Glomerular visceral epithelial cell (primary cell): Measurements from ENCODE around the gene CAPRIN1.
"Not testable (repeated sequence)": the region's sequence is repeated elsewhere in the genome, so short reads cannot be mapped to it uniquely, and the experiment has no call there.

ENCODE experiments used
- DNase-seq: peaks from one replicate; pipeline ENCODE4 v3.0.0-alpha.2; 2016; ENCODE audit errors: extremely low spot score

CAPRIN1 gene

DNA sequence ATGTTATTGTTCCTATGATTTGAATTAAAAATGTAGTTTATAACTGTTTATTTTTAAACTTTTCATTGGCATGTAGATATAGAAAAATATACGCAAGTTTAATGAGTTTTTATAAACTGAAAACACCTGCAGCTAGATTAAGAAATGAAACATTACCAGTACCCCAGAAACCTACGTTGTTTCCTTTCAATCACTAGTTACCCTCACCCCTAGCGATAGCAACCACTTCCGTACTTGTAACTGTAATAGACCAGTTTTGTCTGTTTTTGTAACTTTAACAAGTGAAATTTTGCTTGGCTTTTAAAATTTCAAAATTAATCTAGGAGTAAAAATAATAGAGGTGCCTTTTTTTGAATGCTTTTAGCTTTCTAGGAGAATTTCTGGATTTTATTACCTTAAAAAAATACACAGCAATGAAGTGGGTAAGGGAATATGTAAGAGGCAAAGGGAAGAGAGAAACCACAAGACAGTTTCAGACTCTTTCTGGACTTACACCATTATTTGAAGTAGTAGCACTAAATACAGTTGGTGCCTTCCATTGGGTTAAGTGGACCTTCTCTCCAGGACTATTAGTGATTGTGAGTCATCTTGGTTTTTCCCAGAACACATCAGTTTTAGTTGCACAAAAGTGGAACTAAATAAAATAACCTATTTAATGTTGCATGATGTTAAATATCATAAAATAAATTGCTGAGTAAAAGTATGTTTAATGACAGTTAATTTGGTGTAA lies 35.2 kb downstream of the CAPRIN1 start:
- peak; percentile 29 for DNase-seq

DNA sequence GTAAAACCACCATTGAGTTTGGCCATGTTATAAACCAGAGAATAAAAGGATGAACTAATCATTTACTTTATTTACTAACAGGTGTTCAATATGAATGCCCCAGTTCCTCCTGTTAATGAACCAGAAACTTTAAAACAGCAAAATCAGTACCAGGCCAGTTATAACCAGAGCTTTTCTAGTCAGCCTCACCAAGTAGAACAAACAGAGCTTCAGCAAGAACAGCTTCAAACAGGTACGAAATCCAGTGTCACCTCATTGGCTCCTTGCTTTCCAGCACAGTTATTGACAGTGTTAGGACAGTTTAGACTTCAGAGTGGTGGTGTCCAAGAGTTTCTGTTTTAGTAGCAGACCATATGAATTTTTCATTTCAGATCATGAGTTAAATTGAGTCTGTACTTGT lies 40.3 kb downstream of the CAPRIN1 start:
- DNase-seq, result no peak

DNA sequence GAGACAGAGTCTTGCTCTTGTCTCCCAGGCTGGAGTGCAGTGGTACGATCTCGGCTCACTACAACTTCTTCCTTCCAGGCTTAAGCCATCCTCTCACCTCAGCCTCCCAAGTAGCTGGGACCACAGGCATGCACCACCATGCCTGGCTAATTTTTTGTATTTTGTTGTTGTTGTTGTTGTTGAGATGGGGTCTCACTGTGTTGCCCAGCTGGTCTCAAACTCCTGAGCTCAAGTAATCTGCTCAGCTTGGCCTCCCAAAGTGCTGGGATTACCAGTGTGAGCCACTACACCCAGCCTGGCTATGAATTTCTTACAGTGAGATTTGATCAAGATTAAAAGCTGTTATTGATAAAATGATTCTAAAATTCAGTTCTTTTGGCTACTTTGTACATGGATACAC lies 43.4 kb downstream of the CAPRIN1 start:
- not testable (repeated sequence) for DNase-seq

DNA sequence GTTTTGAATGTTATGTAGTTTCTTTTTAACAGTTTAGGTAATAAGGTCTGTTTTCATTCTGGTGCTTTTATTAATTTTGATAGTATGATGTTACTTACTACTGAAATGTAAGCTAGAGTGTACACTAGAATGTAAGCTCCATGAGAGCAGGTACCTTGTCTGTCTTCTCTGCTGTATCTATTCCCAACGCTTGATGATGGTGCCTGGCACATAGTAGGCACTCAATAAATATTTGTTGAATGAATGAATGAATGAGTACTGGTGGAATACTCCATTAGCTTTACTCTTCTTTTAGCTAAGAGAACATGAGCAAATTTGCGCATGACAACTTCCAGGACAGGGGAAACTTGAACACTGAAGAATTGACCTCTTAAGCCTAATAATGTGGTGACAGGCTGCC lies 47.3 kb downstream of the CAPRIN1 start:
- DNase-seq, result no peak

DNA sequence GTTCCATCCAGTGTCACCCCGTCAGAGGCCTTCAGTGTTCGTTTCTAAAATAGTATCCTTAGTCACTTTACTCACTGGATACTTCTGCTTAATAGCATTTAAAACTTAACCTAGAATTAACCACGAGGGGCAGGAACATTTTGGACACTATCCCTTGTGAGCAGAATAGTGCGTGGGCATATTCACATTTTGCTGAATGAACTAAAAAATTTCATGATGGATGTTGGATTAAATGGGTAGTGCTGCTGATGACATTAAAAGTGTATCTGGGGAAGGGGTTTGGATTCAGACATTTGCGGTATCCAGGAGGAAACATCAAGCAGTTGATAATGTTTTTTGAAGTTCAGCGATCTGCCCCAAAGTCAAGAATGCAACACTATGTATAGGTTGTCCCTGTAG lies 53.1 kb downstream of the CAPRIN1 start:
- DNase-seq, result no peak

DNA sequence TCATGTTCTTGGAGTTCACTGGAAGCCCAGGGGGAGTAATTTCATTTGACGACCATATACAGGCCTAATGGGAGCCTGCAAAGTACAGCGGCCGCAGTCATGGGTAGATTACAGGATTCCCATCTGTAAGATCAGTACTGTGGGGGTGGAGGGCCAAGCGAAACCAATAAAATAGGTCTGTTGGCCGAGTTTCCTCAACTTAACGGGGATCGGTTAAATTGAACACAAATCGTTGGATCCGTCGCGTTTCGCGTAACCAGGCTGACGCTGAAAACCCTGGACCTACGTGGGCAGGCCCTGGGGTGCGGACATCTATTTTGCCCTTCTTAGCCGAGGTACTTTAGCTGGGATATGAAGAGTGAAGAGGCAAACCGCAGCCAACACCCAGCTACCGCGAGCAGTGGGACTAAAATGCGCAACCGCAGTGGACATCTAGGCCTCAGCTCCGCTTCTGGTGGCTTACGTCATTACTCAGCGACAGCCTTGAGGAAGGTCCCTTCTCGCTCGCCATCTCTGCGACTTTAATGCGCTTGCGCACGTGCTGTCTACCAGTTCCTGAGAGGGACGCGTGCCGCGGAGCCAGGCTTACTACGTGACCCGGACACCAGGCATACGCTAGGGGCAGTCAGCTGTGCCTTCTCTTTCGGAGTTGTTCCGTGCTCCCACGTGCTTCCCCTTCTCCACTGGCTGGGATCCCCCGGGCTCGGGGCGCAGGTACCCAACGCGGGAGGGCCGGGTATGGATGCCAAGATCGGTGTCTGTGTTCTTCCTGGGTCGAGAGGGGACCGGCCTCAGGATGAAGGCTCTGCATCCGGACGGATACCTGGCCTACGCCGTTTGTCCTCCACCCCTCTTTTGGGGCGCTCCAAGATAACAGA lies 53.8 kb downstream of the CAPRIN1 start, which contains the start of gene NAT10:
Gene NAT10 (plus strand): TSS at position 551 of the 878 bp plus-strand sequence. CDS start 2,597 bp downstream, outside the sequence.
- DNase-seq, result peak; percentile 98

DNA sequence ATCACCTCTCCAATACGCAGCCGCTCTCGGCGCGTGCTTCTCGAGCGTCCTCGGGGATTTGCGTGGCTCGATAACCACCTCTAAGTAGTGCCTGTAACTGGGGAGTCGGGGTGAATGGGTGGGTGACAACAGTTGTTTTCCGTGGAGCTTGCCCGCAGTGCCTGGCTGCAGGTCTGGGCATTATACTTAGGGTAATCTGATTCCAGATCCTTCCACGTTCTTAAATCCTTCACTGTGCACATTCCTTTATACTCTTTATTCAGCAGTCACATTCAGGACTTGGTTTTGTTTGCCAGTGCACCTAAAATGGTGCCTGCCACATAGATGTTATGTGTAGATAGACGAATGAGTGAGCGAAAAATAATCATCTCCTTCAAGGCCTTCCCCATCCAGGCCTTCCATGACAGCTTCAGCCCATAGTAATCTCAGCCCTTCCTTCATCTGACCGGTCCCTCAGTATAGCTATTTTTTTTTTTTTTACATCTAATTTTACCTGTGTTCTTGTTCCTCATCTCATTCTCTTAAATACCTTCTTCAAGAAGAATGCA lies 54.5 kb downstream of the CAPRIN1 start:
- peak; percentile 30 for DNase-seq

DNA sequence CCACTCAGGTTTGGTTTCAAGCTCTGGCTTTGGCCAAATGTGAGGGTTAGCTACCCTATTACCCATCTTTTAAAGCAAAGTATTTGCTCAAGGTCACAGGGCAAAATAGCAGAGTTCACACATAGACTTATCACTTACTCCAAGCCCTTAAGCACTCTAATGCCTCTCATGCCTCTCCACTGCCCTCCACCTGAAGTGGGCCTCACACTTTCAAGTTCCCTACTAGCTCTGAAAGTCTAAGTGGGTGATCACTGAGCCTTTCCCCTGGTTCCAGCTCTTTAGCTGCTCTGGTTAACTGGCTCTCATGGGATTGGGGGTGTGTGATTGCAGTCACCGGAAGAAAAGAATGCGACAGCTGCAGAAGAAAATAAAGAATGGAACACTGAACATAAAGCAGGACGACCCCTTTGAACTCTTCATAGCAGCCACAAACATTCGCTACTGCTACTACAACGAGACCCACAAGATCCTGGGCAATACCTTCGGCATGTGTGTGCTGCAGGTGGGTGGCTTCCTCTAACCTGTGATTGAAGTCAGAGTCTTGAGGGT lies 60.3 kb downstream of the CAPRIN1 start:
- DNase-seq, result no peak

DNA sequence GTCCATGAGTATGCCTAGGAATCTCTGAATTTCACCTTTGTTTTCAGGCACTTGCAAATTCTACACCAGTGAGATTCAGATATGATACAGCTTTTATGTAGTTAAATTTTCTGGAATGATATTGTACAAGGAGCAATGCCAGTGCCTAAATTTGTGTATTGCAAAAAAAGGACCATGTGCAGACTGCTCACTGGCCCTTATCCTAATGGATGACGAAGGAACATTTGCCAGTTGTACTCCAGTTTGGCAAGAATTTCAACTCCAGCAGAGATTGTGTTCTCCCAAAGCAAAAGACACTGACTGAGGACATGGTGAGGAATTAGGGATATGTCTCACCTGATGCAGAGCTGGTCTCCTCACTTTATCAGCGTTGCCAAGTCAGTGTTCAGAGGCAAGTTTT lies 62.5 kb downstream of the CAPRIN1 start:
- no peak for DNase-seq

DNA sequence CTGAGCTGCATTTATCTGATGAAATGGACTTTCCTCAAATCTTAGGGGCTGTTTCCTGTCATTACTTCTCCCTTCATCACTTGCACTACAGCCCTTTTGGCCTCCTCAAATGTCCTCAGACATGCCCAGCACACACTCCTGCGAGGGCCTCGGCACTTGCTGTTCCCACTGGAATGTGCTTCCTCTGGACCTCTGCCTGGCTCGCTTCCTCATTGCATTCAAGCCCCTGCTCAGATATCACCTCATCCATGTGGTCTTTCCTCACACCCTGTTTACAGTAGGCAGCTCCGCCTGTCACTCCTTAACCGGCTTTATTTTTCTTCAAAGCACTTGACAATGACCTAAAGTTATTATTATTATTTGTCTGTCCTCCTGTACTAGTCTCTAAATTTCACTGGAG lies 62.9 kb downstream of the CAPRIN1 start:
- DNase-seq, result no peak

DNA sequence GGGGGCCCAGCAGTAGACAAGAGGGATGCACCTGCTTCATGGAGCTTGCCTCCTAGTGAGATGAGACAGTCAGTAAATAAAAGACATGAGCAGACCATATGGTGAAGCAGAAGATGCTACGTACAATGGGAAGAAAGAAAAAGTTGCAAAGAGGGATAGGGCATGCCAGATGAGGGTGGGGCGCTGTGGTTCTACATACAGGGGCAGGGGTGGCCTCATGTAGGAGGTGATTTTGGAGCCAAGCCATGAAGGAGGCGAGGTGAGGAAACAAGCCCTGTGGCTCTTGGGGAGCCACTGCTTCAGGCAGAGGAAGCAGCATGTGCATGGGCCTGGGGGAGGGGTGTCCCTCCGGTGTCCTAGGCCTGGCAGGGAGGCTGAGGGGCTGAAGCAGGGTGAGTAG lies 69.1 kb downstream of the CAPRIN1 start:
- no peak for DNase-seq

DNA sequence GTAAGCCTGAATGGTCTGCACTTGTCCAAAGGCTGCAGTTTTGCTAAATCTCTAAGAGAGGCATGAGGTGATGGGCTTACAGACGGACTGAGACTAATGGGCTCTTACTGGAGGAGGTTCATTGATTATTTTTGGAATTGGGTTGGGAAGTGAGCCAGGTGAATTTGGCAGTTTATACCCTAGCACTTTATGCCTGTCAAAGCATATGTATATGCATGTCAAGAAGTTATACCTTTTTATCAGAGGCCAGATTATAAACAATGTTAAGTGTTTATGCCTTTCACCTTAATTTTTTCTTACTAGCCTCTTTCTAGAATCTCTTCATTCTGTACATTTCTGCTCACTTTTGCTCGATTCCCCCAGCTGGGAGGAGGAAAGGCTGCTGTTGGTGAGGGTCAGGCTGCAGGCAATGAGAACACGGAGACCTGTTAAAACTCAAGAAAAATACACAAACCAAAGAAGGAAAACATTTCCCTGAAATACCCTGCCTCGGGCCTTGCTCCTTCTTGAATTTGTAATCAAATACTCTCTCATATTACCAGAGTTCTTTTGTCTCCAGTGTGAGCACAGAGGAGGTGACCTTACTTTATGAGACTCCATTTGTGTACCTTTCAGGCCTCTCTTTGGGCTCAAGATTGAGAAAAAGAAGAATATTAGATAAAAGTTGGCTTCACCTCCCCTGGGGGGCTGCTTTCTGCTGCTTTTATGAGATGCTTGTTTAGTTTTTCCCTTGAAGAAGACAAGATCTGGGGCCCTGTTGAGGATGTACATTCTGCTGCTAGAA lies 73.5 kb downstream of the CAPRIN1 start:
- no peak for DNase-seq

DNA sequence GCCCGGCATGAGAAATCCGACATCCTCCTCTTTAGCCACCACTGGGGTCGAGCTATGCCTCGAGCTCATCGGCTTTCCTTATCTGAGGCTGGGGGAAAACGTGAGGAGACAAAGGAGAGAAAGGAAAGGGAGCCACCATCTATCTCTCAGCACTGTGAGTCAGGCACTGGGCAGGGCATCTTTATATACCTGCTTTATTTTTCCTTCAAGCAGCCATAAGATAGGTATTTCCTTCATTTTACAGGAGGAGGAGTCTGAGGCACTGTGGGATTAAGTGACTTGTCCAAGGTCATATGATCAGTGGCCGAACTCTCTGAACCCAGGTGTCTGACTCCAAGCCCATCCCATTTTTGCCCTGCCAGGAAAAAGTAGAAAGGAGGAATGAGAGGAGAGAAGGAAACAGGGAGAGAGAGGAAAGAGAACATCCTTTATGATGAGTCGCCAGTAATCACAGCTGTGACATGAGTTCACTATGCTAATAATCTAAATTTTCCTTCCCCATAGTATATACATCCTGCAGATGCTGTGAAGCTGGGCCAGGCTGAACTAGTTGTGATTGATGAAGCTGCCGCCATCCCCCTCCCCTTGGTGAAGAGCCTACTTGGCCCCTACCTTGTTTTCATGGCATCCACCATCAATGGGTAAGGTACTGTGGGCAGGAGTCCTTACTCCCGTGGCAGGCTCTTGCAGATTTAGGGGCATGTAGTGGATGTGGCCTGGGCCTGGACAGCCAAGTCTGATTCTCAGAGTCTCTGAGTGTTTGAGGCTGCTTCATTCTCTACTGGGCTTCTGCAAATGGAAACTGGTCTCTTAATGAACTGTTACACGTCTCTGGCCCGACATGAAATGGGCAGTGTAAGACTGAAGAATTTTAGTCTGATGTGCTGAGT lies 75.7 kb downstream of the CAPRIN1 start:
- DNase-seq, result no peak

DNA sequence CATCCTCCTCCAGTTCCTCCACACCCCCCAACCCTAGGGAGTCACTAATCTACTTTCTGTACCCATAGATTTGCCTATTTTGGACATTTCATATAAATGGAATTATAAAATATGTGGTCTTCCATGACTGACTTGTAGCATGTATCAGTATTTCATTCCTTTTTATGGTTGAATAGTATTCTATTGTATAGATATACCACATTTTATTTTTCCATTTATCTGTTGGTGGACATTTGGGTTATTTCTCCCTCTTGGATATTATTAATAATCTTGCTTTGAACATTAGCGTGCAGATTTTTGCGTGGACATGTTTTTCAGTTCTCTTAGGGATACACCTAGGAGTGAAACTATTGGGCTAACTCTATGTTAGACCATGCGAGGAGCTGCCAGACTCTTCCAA lies 77.3 kb downstream of the CAPRIN1 start:
- DNase-seq, result no peak

DNA sequence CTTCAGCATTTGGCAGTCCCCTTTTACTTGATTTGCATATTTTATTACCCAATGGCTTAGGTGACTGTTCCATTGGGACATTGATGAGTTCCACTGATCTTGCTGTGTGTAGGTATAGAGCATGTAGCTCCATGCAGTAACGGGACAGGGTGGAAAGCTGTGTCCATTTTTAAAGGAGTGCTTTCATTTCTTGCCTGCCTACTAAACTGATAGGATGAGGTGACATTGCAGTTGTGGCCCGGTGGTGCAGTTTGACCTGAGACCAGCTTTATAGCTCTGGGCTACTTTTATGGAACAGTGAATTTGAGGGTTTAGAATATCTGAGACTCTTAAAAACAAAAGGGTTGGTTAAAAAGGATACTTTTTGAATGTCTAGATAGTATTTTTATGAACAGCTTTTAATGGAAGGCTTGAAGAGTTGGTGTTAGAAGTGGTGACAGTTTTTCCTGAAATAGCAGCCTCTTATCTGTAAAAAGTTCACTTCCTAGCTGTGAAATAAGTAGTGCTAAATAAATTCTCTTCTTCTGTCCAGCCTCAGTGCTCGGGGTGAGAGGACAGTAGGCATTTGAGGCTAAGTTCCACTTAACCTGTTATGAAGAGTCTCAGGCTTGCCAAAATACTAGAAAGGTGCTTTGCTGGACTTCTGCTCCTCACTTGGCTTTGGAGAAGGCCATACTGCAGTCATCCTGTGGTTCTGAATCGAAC lies 80.9 kb downstream of the CAPRIN1 start:
- DNase-seq, result no peak

DNA sequence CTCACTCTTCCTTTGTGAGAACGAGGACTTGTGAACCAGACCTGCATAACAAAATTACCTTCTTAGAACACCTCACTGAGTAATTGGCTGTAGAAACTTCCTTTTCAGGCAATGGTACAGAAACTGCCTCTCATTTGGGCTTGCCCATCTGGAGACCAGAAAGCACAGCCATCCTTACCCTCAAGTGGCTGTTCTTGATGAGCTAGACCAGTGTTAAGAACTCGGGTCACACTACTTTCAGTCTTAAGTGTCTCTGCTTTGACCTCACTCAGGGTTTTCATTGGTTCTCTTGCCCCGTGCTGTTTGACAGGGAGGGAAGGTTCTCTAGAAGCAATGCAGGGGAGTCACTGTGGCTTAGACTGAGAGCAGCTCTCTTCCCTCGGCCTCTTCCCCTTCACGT lies 83.2 kb downstream of the CAPRIN1 start:
- DNase-seq, result no peak

DNA sequence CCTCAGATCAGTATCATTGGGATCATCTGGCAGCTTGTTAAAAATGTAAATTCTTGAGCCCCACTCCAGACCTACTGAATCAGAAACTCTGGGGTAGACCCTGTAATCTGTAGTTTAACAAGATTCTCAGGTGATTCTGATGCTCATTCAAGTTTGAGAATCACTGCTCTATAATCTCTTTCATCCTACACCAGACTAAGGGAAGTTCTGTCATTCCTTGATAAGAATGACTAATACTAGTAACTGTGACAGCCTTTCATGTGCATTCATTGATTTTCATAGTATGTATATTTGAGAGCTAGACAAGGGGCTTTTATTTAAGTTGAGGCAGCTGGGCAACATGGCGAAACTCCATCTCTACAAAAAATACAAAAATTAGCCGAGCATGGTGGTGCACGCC lies 83.9 kb downstream of the CAPRIN1 start:
- no peak for DNase-seq

DNA sequence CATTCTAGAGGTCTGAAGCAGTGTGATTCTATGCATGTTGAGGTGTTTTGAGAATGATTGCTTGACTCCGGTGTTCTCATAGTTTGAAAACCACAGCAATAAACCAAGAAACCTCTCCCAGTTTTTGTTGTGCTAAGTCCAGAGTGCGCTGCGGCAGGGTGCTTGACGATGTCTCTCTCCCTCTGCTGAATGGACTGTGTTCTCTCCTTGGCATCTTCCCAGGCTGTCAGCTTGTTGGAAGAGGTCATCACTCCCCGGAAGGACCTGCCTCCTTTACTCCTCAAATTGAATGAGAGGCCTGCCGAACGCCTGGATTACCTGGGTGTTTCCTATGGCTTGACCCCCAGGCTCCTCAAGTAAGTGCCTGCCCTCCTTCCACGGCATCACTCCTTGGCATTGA lies 84.9 kb downstream of the CAPRIN1 start:
- no peak for DNase-seq

DNA sequence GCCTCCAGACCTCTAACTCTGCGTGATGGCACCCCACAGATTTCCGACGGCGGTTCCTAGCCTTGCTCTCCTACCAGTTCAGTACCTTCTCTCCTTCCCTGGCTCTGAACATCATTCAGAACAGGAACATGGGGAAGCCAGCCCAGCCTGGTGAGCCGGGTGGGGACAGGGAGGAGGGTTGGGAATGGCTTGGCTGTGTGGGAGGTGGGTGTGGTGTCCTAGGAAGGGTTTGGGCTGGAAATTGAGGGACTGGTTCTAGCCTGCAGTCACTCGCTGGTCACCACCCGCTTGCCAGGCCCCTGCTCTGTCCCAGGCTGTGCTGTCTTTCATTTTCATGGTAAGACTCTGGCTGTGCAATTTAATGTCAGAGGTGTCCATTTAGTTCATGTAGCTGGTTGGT lies 87.8 kb downstream of the CAPRIN1 start:
- no peak for DNase-seq

DNA sequence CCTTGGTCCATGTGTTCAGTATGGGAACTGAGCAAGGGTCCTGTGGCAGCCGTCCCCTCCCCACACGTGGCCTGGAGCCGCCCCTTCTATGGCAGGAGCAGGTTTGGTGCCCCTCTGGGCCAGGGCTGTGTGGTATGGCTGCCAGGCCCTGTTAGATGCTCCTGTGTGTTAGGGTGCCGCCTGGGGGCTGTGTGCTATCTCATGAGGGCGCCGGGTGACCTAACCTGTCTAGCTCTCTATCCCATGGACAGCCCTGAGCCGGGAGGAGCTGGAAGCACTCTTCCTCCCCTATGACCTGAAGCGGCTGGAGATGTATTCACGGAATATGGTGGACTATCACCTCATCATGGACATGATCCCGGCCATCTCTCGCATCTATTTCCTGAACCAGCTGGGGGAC lies 88.6 kb downstream of the CAPRIN1 start:
- DNase-seq, result no peak
